CD4-positive, alpha-beta T cell treated with Interleukin-17A for 1 hour (primary cell): Measurements from ENCODE around the gene ATF5.

Source experiments
- DNase-seq: peaks from one replicate; pipeline ENCODE4 v3.0.0-alpha.2; 2020

Gene ATF5

DNA sequence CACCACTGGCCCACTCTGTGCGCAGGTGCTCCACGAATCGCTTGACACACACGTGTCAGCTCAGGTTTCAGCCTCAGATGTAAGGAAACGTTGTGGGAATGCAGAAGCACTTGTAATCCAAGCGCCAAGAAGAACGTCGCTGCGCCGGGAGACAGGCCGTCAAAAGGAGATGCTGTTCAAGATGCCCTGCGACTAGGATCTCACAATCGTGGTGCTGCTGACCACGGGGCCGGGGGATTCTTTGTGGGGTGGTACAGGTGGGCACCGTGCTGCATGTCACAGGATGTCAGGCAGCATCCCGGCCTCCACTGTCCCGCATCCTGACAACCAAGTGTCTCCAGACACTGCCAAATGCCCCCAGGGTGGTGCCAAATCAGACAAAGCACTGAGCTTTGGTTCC, 48.9 kb downstream of the ATF5 start:
- no peak for DNase-seq

DNA sequence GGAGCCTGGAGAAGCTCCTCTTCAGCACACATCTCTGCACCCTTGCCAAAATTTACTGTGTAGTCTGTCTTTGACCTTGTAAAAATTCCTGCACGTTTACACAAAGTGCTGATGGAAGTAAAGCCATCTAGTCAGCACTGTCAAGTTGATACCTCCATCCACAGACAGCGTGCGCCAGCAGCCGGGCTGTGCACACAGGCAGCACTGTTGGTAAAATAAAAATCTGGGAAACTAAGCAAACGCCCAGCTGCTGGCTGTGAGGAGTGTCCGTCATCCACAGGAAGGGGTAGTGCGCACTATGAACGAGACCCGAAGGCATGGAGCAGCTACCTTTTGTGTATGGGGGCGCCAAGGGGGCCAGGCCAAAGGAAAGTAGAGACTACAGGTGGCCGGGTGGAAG, 49.3 kb downstream of the ATF5 start:
- DNase-seq = no peak

DNA sequence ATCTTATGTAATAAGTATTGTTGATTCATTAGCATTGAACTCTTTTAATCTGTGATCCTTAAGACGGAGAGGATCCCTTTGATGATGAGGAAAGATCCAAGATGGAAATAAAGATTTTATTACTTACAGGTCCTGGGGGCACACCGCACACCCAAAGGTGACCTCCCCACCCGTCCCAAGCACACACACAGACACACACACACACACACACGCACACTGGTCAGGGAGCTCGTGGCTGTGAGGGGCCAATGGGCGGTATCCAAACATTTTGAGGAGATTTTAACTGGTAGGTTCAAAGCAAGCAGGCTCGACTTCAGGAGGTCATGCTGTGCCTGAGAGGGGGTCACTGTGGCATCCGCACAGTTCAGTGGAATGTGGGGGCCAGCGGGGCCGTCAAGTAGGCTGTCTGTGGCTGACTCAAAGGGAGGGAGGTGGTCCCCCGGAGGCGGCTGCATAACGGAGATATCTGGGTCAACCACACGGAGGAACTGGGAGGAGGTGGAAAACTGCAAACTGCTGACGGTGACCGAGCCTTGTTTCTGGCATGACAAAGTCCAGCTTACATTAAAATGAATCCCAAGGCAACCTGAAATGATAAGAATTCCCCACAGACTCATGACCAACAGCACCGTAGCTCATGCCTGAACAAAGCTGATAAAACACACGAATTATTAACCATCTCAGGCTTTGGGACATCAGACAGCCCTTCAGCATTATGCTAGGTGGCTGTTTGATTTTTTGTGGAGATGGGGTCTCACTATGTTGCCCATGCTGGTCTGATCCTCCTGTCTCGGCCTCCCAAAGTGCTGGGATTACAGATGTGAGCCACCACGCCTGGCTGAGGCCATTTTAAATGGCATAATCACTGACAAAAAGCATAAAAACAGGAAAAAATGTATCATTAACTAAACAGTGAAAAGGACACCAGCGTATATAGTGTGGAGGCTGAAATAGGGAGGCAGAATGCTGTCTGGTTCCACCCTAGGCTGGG, 52.9 kb downstream of the ATF5 start:
- DNase-seq = no peak
